Activated CD4-positive, alpha-beta T cell treated with anti-CD3 and anti-CD28 coated beads for 36 hours (primary cell): ENCODE results near the gene GPATCH4. TPM values are rescaled to one million over a fixed set of nuclear protein-coding genes. Genes with fewer than 3 reads are reported as not detected.

Source experiments
- ATAC-seq: fragments of 200-7000 bp; cut with Tn5 transposase; one replicate; pipeline ENCODE4 v1.10.0; 2021; ENCODE audit warnings: mild to moderate bottlenecking, moderate library complexity
- CTCF ChIA-PET: fragments of 350-600 bp; sonication (Branson Sonifier 250); formaldehyde crosslinking; loops from one replicate; lab custom pipeline; 2021; ENCODE audit warnings: antibody characterized with exemption; lab: Charles Lee
- POLR2A ChIA-PET: fragments of 350-600 bp; sonication (Branson Sonifier 250); formaldehyde crosslinking; loops from one replicate; lab custom pipeline; 2021; ENCODE audit warnings: antibody characterized with exemption, inconsistent platforms; lab: Charles Lee
- DNase-seq: peaks from one replicate; pipeline ENCODE4 v3.0.0-alpha.2; 2020
- H3K27ac Mint-ChIP-seq: one replicate; pipeline ENCODE4 v1.8.0; 2021; ENCODE audit warnings: mixed read lengths
- H3K27me3 Mint-ChIP-seq: one replicate; pipeline ENCODE4 v1.8.0; 2021; ENCODE audit warnings: mixed read lengths
- H3K36me3 Mint-ChIP-seq: one replicate; pipeline ENCODE4 v1.8.0; 2021; ENCODE audit warnings: low read depth, mixed read lengths
- H3K4me1 Mint-ChIP-seq: one replicate; pipeline ENCODE4 v1.8.0; 2021; ENCODE audit warnings: mixed read lengths
- H3K4me3 Mint-ChIP-seq: one replicate; pipeline ENCODE4 v1.8.0; 2021; ENCODE audit warnings: mild to moderate bottlenecking, moderate library complexity, mixed read lengths
- H3K9me3 Mint-ChIP-seq: one replicate; pipeline ENCODE4 v1.8.0; 2021; ENCODE audit warnings: low read depth, mixed read lengths
- intact Hi-C, 2 experiments: fragments of 100-400 bp; cut with DNase I in 1 of 2; cut with micrococcal nuclease in 1 of 2; formaldehyde crosslinking; loops; one replicate each; pipeline versions ENCODE4 v1.14.2 to v1.15.1; 2022 to 2024; cut with DNase I, micrococcal nuclease
- total RNA-seq, 2 experiments: library from RNA; stranded (reverse); gene quantifications; one replicate each; pipeline ENCODE4 v1.2.3, GENCODE V29; 2021

GPATCH4 gene
- total RNA-seq, 2 experiments from 2014 or later = 38.5 to 48.7 TPM

GRCh38 chr1:156598125-156598524, 3.2 kb downstream of the GPATCH4 start:
- Mint-ChIP-seq H3K36me3 (peaks cover 52% of the 10 kb centered on the region), H3K27ac (peak overlapping the region; percentile 48), H3K4me1 (peaks cover 49% of the 10 kb centered on the region), H3K9me3 (no peaks in the 10 kb centered on the region), H3K4me3 (no peak overlapping the region), H3K27me3 (no peaks in the 10 kb centered on the region)
- ChIA-PET POLR2A (no interaction called here), CTCF (interaction anchor here (0.6 to 3.6 kb wide), 9 partner anchors 10 to 213 kb away, joined by 3 to 17 read pairs (median 3); no protein-coding TSS in a partner anchor)
- ATAC-seq (no peak), DNase-seq (no peak)
- intact Hi-C loops = no loop called here

- H3K27me3 Mint-ChIP-seq = no peaks in the 10 kb centered on the region
- ChIA-PET CTCF (interaction anchor here (0.7 to 1.7 kb wide), 5 partner anchors 8 to 211 kb away, joined by 3 to 7 read pairs (median 4); no protein-coding TSS in a partner anchor), POLR2A (no interaction called here)
- peak overlapping the region; percentile 73 for H3K27ac Mint-ChIP-seq
- peaks cover 45% of the 10 kb centered on the region for H3K4me1 Mint-ChIP-seq
- no peak overlapping the region for H3K4me3 Mint-ChIP-seq
- no peaks in the 10 kb centered on the region for H3K9me3 Mint-ChIP-seq
- intact Hi-C loops = no loop called here
- H3K36me3 Mint-ChIP-seq = peaks cover 60% of the 10 kb centered on the region
- ATAC-seq (no peak), DNase-seq (no peak)
These were observed 4.9 kb downstream of the GPATCH4 start for GRCh38 chr1:156596426-156596825.

GRCh38 chr1:156595016-156595415, 6.3 kb downstream of the GPATCH4 start:
- Mint-ChIP-seq H3K36me3 (peaks cover 49% of the 10 kb centered on the region), H3K9me3 (no peaks in the 10 kb centered on the region), H3K27me3 (no peaks in the 10 kb centered on the region), H3K4me3 (no peak overlapping the region), H3K27ac (peak overlapping the region; percentile 22), H3K4me1 (peaks cover 44% of the 10 kb centered on the region)
- DNase-seq = no peak
- intact Hi-C loops = no loop called here
- no peak for ATAC-seq
- POLR2A ChIA-PET = interaction anchor here (0.7 kb wide), 1 partner anchor 45 kb away, joined by 7 read pairs; no protein-coding TSS in a partner anchor
- CTCF ChIA-PET = interaction anchor here (0.8 to 1.3 kb wide), 2 partner anchors 15 to 114 kb away, joined by 3 to 4 read pairs; no protein-coding TSS in a partner anchor

- ChIA-PET CTCF (interaction anchor here (0.7 to 1.4 kb wide), 5 partner anchors 9 to 208 kb away, joined by 3 to 5 read pairs (median 3); no protein-coding TSS in a partner anchor), POLR2A (interaction anchor here (0.6 to 1.1 kb wide), 2 partner anchors 66 to 147 kb away, joined by 3 read pairs; no protein-coding TSS in a partner anchor)
- Mint-ChIP-seq H3K4me3 (no peak overlapping the region), H3K9me3 (no peaks in the 10 kb centered on the region), H3K4me1 (peaks cover 38% of the 10 kb centered on the region), H3K36me3 (peaks cover 44% of the 10 kb centered on the region), H3K27ac (no peak overlapping the region), H3K27me3 (no peaks in the 10 kb centered on the region)
- intact Hi-C loops = loop anchor here in 1 of 2 experiments (5.0 kb wide), 1 partner anchor 112 kb away; no protein-coding TSS in a partner anchor
- ATAC-seq (no peak), DNase-seq (no peak)
These were observed 7.1 kb downstream of the GPATCH4 start for GRCh38 chr1:156594190-156594589.

- CTCF ChIA-PET = interaction anchor here (0.7 to 2.1 kb wide), 6 partner anchors 11 to 209 kb away, joined by 3 to 6 read pairs (median 4); no protein-coding TSS in a partner anchor
- intact Hi-C loops = loop anchor here in 1 of 2 experiments (5.0 kb wide), 1 partner anchor 111 kb away; no protein-coding TSS in a partner anchor
- Mint-ChIP-seq H3K4me3 (no peak overlapping the region), H3K4me1 (peaks cover 33% of the 10 kb centered on the region), H3K36me3 (peaks cover 39% of the 10 kb centered on the region), H3K27ac (no peak overlapping the region), H3K9me3 (no peaks in the 10 kb centered on the region), H3K27me3 (no peaks in the 10 kb centered on the region)
- no peak for DNase-seq
- ATAC-seq = no peak
- POLR2A ChIA-PET = interaction anchor here (0.6 to 1.1 kb wide), 2 partner anchors 65 to 148 kb away, joined by 3 read pairs; no protein-coding TSS in a partner anchor
These were observed 7.7 kb downstream of the GPATCH4 start for GRCh38 chr1:156593661-156593989.

- POLR2A ChIA-PET = interaction anchor here (0.6 to 1.6 kb wide), 3 partner anchors 65 to 123 kb away, joined by 3 to 6 read pairs (median 3); no protein-coding TSS in a partner anchor
- Mint-ChIP-seq H3K4me3 (peak overlapping the region; percentile 80), H3K27me3 (no peaks in the 10 kb centered on the region), H3K27ac (peak overlapping the region; percentile 75), H3K36me3 (peaks cover 34% of the 10 kb centered on the region), H3K4me1 (peaks cover 28% of the 10 kb centered on the region), H3K9me3 (no peaks in the 10 kb centered on the region)
- DNase-seq = no peak
- ATAC-seq = no peak
- intact Hi-C loops = loop anchor here in 1 of 2 experiments (1.0 to 5.0 kb wide), 2 partner anchors 8 to 111 kb away; partner anchors contain the start of gene GPATCH4
- CTCF ChIA-PET = interaction anchor here (0.6 to 2.4 kb wide), 12 partner anchors 7 to 237 kb away, joined by 3 to 19 read pairs (median 3); partner anchors contain the start of gene GPATCH4
These were observed 8.2 kb downstream of the GPATCH4 start for GRCh38 chr1:156592910-156593660.

- intact Hi-C loops = loop anchor here in 1 of 2 experiments (1.0 to 5.0 kb wide), 2 partner anchors 9 to 110 kb away; partner anchors contain the start of gene GPATCH4
- Mint-ChIP-seq H3K4me1 (peaks cover 27% of the 10 kb centered on the region), H3K27me3 (no peaks in the 10 kb centered on the region), H3K4me3 (peak overlapping the region; percentile 80), H3K36me3 (peaks cover 30% of the 10 kb centered on the region), H3K27ac (peak overlapping the region; percentile 75), H3K9me3 (no peaks in the 10 kb centered on the region)
- POLR2A ChIA-PET = interaction anchor here (1.0 to 1.6 kb wide), 4 partner anchors 32 to 207 kb away, joined by 3 to 4 read pairs (median 3); no protein-coding TSS in a partner anchor
- CTCF ChIA-PET = interaction anchor here (0.5 to 2.4 kb wide), 15 partner anchors 8 to 267 kb away, joined by 3 to 19 read pairs (median 3); partner anchors contain the start of gene GPATCH4
- DNase-seq (no peak), ATAC-seq (no peak)
These were observed 8.9 kb downstream of the GPATCH4 start for GRCh38 chr1:156592158-156592909.

- ATAC-seq (peak; percentile 94), DNase-seq (peak; percentile 82)
- Mint-ChIP-seq H3K27ac (peak within 1 kb of the TSS; percentile 93), H3K36me3 (peaks cover 22% of the 10 kb centered on the region), H3K9me3 (no peaks in the 10 kb centered on the region), H3K27me3 (no peaks in the 10 kb centered on the region), H3K4me1 (peaks cover 24% of the 10 kb centered on the region), H3K4me3 (peak within 1 kb of the TSS; percentile 80)
- intact Hi-C loops = loop anchor here (1.0 to 5.0 kb wide), 4 partner anchors 10 to 135 kb away; partner anchors contain the start of gene GPATCH4 (in 2 of the 2)
- ChIA-PET CTCF (interaction anchor here (0.5 to 2.4 kb wide), 19 partner anchors 9 to 268 kb away, joined by 3 to 19 read pairs (median 3); partner anchors contain the start of gene GPATCH4), POLR2A (interaction anchor here (0.9 to 1.6 kb wide), 6 partner anchors 9 to 206 kb away, joined by 3 to 6 read pairs (median 3); partner anchors contain the start of gene GPATCH4)
These were observed 9.7 kb downstream of the GPATCH4 start, which contains the start of gene NAXE for GRCh38 chr1:156591432-156592157. TSS of gene NAXE (plus strand) at chr1:156591776. CDS start at chr1:156591805, 29 bp downstream.

- Mint-ChIP-seq H3K4me3 (peak overlapping the region; percentile 80), H3K9me3 (no peaks in the 10 kb centered on the region), H3K4me1 (peaks cover 24% of the 10 kb centered on the region), H3K36me3 (peaks cover 22% of the 10 kb centered on the region), H3K27ac (peak overlapping the region; percentile 93), H3K27me3 (no peaks in the 10 kb centered on the region)
- CTCF ChIA-PET = interaction anchor here (0.5 to 2.4 kb wide), 15 partner anchors 9 to 398 kb away, joined by 3 to 19 read pairs (median 5); partner anchors contain the start of gene GPATCH4
- DNase-seq (no peak), ATAC-seq (peak; percentile 32)
- POLR2A ChIA-PET = interaction anchor here (0.9 to 1.4 kb wide), 5 partner anchors 9 to 206 kb away, joined by 3 to 6 read pairs (median 3); partner anchors contain the start of gene GPATCH4
- intact Hi-C loops = loop anchor here (1.0 to 5.0 kb wide), 4 partner anchors 10 to 134 kb away; partner anchors contain the start of gene GPATCH4 (in 1 of the 2)
These were observed 10.2 kb downstream of the GPATCH4 start for GRCh38 chr1:156591181-156591431.
